ENCODE data around the gene RPL26. TPM values are rescaled to one million over a fixed set of nuclear protein-coding genes. Genes with fewer than 3 reads are reported as not detected.

Gene RPL26
- total RNA-seq, 1 donor from 2014 or later = 1,547 TPM

DNA sequence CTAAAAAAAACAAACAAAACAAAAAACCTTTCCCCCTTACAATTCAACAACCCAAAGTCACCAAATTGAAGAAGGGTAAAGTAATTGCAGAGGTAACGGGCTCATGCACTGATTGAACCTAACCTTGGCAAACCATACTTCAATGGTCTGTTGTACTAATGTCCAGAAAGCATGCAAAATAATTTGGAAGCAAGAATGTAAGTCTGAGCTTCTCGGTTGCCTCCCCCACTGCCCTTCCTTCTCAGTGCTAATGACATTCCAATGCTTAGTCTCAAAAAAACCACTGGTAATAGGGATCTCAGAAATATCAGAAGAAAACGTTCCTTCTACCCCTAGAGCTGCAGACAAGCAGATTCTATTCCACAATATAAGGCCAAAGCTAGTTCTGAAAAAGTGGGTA, 22.2 kb downstream of the RPL26 start:
- TF ChIP-seq CTCF (IDR thresholded peaks at IDR 0.05) = no peak
- H3K27ac ChIP-seq = no peak overlapping the region
- H3K9me3 ChIP-seq = no peaks in the 10 kb centered on the region
- no peaks in the 10 kb centered on the region for H3K4me1 ChIP-seq
- intact Hi-C loops (cut with DNase I) = no loop called here
- no peak for DNase-seq (ENCODE audit: low spot score in 2 of 2)
- no peak overlapping the region for H3K4me3 ChIP-seq
- no peaks in the 10 kb centered on the region for H3K27me3 ChIP-seq
- H3K36me3 ChIP-seq = peaks cover 0 to 6% of the 10 kb centered on the region in 2 donors

- Histone ChIP-seq H3K36me3 (peaks cover 0 to 6% of the 10 kb centered on the region in 2 donors), H3K4me1 (no peaks in the 10 kb centered on the region), H3K27me3 (no peaks in the 10 kb centered on the region), H3K4me3 (no peak overlapping the region), H3K27ac (no peak overlapping the region), H3K9me3 (no peaks in the 10 kb centered on the region)
- TF ChIP-seq CTCF (IDR thresholded peaks at IDR 0.05) = no peak
- intact Hi-C loops (cut with DNase I) = no loop called here
- no peak for DNase-seq (ENCODE audit: low spot score in 2 of 2)
These were observed 22.7 kb downstream of the RPL26 start for GRCh38 chr17:8360260-8360659.

GRCh38 chr17:8359769-8360168, 23.2 kb downstream of the RPL26 start:
- Histone ChIP-seq H3K9me3 (no peaks in the 10 kb centered on the region), H3K36me3 (peaks cover 0 to 6% of the 10 kb centered on the region in 2 donors), H3K4me1 (no peaks in the 10 kb centered on the region), H3K27ac (no peak overlapping the region), H3K27me3 (no peaks in the 10 kb centered on the region), H3K4me3 (no peak overlapping the region)
- TF ChIP-seq CTCF (IDR thresholded peaks at IDR 0.05) = no peak
- no peak for DNase-seq (ENCODE audit: low spot score in 2 of 2)
- intact Hi-C loops (cut with DNase I) = no loop called here

DNA sequence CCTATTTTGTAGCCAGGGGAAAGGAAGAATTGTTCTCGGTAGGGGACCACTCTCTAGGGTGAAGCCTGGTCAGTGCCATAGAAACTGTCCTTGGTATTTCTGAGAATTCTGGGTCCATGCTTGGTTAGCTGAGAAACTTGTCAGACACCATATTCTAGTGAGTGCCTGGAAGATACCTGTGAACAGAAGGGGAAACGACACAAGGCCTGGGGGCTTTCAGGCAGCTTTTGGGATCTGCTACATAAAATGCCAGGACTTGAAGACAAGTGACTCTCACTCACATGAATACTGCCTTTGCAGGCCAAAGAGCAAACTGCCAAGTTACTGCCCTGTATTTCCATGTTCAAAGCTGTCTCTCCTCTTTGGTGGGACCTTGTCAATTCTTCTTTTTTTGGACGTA, 25.1 kb downstream of the RPL26 start:
- H3K9me3 ChIP-seq = no peaks in the 10 kb centered on the region
- no peak for DNase-seq (ENCODE audit: low spot score in 2 of 2)
- intact Hi-C loops (cut with DNase I) = no loop called here
- no peaks in the 10 kb centered on the region for H3K4me1 ChIP-seq
- no peak for TF ChIP-seq CTCF (IDR thresholded peaks at IDR 0.05)
- no peak overlapping the region for H3K27ac ChIP-seq
- no peak overlapping the region for H3K4me3 ChIP-seq
- H3K36me3 ChIP-seq = no peaks in the 10 kb centered on the region
- no peaks in the 10 kb centered on the region for H3K27me3 ChIP-seq

DNA sequence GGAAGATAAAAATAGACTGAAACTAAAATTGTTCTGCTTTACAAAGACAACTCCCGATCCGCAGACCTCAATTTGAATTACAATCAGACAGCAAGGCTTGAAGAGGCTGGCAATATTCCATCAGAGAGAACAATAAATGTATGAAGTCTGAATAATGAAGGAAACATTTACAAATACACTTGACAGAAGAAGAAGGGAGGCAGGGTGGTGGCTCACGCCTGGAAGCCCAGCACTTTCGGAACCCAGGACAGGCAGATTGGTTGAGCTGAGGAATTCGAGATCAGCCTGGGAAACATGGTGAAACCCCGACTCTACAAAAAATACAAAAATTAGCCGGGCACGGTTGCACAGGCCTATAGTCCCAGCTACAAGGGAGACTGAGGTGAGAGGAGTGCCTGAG, 28.8 kb downstream of the RPL26 start:
- H3K27me3 ChIP-seq = no peaks in the 10 kb centered on the region
- TF ChIP-seq CTCF (IDR thresholded peaks at IDR 0.05) = no peak
- H3K9me3 ChIP-seq = no peaks in the 10 kb centered on the region
- H3K4me3 ChIP-seq = no peak overlapping the region
- no peak overlapping the region for H3K27ac ChIP-seq
- no peaks in the 10 kb centered on the region for H3K4me1 ChIP-seq
- no peak for DNase-seq (ENCODE audit: low spot score in 2 of 2)
- intact Hi-C loops (cut with DNase I) = no loop called here
- H3K36me3 ChIP-seq = no peaks in the 10 kb centered on the region

- H3K36me3 ChIP-seq = no peaks in the 10 kb centered on the region
- TF ChIP-seq CTCF (IDR thresholded peaks at IDR 0.05) = no peak
- H3K27me3 ChIP-seq = no peaks in the 10 kb centered on the region
- H3K4me3 ChIP-seq = no peak overlapping the region
- H3K27ac ChIP-seq = no peak overlapping the region
- DNase-seq (ENCODE audit: low spot score in 2 of 2) = no peak
- intact Hi-C loops (cut with DNase I) = no loop called here
- no peaks in the 10 kb centered on the region for H3K4me1 ChIP-seq
- no peaks in the 10 kb centered on the region for H3K9me3 ChIP-seq
These were observed 29.3 kb downstream of the RPL26 start for GRCh38 chr17:8353736-8354135.

Data from ascending aorta (tissue), 2 donors.